Caco-2 (cell line): ENCODE results near the gene BRSK2. TPM values are rescaled to one million over a fixed set of nuclear protein-coding genes. Genes with fewer than 3 reads are reported as not detected.

Experiments used
- BruUV-seq: library from RNA; stranded (reverse); fragments of 400-500 nt; replicated peaks from 2 replicates; lab custom pipeline; 2021; lab: Mats Ljungman, UMichigan
- CTCF ChIA-PET: fragments of 300-600 bp; sonication (Branson Sonifier 250); formaldehyde crosslinking; loops from one replicate; lab custom pipeline; 2022; ENCODE audit warnings: antibody characterized with exemption; lab: Charles Lee
- POLR2A ChIA-PET: fragments of 300-600 bp; sonication (Branson Sonifier 250); formaldehyde crosslinking; loops from one replicate; lab custom pipeline; 2022; ENCODE audit warnings: antibody characterized with exemption; lab: Charles Lee
- DNase-seq, 2 experiments: peaks; one replicate each; pipeline versions ENCODE4 v3.0.0 to v3.0.0-alpha.2; 2020 to 2022
- H3K27me3 ChIP-seq: replicated peaks from 2 replicates; pipeline ENCODE4 v1.6.0; 2011; ENCODE audit warnings: low read length; ENCODE audit not compliant: control insufficient read depth, insufficient read depth
- H3K36me3 ChIP-seq: 2 replicates; pipeline ENCODE4 v1.5.1; 2011; ENCODE audit warnings: low read length; ENCODE audit not compliant: control insufficient read depth, insufficient read depth
- H3K4me1 ChIP-seq: fragments of 250-450 bp; sonication (Bioruptor Pico); 2 replicates; pipeline ENCODE4 v1.5.1; 2020; ENCODE audit warnings: mild to moderate bottlenecking
- H3K4me3 ChIP-seq: 2 replicates; pipeline ENCODE4 v1.5.1; 2011; ENCODE audit warnings: low read depth, mild to moderate bottlenecking, control low read depth, low read length
- H3K9me3 ChIP-seq: fragments of 250-450 bp; sonication (Bioruptor Pico); 2 replicates; pipeline ENCODE4 v1.5.1; 2020; ENCODE audit warnings: mild to moderate bottlenecking, moderate library complexity
- H3K27ac Mint-ChIP-seq: one replicate; pipeline ENCODE4 v1.8.0; 2022; ENCODE audit warnings: mixed read lengths; ENCODE audit not compliant: unreplicated experiment
- H3K27me3 Mint-ChIP-seq: one replicate; pipeline ENCODE4 v1.8.0; 2022; ENCODE audit warnings: mixed read lengths; ENCODE audit not compliant: insufficient read depth, unreplicated experiment
- H3K36me3 Mint-ChIP-seq: one replicate; pipeline ENCODE4 v1.8.0; 2022; ENCODE audit warnings: mild to moderate bottlenecking, mixed read lengths; ENCODE audit not compliant: insufficient read depth, unreplicated experiment
- H3K4me1 Mint-ChIP-seq: one replicate; pipeline ENCODE4 v1.8.0; 2022; ENCODE audit warnings: low read depth, mixed read lengths; ENCODE audit not compliant: unreplicated experiment
- H3K4me3 Mint-ChIP-seq: one replicate; pipeline ENCODE4 v1.8.0; 2022; ENCODE audit warnings: mild to moderate bottlenecking, moderate library complexity, mixed read lengths; ENCODE audit not compliant: unreplicated experiment
- H3K9me3 Mint-ChIP-seq: one replicate; pipeline ENCODE4 v1.8.0; 2022; ENCODE audit warnings: mixed read lengths; ENCODE audit not compliant: unreplicated experiment
- intact Hi-C: fragments of 100-400 bp; cut with micrococcal nuclease; formaldehyde crosslinking; loops from one replicate; pipeline ENCODE4 v1.10.0; 2022; ENCODE audit not compliant: unreplicated experiment
- total RNA-seq: library from RNA; stranded (reverse); gene quantifications from 2 replicates; pipeline ENCODE4 v1.2.3, GENCODE V29; 2022
- TF ChIP-seq, protein P1 (sequence below), 2 experiments: fragments of 200-600 bp in 1 of 2; IDR thresholded peaks; 1 replicate in 1 of 2; 2 replicates in 1 of 2; pipeline versions ENCODE4 v1.5.1 to v1.8.0; 2011 to 2022; ENCODE audit warnings: antibody characterized with exemption in 1 of 2, control low read depth in 1 of 2, inconsistent platforms in 1 of 2, low read depth in 1 of 2, low read length in 1 of 2, mild to moderate bottlenecking in 1 of 2, moderate library complexity in 1 of 2; ENCODE audit not compliant: insufficient read depth in 1 of 2, severe bottlenecking in 1 of 2, unreplicated experiment in 1 of 2

Gene BRSK2
- total RNA-seq, 1 experiment from 2014 or later, result 32.8 TPM

DNA sequence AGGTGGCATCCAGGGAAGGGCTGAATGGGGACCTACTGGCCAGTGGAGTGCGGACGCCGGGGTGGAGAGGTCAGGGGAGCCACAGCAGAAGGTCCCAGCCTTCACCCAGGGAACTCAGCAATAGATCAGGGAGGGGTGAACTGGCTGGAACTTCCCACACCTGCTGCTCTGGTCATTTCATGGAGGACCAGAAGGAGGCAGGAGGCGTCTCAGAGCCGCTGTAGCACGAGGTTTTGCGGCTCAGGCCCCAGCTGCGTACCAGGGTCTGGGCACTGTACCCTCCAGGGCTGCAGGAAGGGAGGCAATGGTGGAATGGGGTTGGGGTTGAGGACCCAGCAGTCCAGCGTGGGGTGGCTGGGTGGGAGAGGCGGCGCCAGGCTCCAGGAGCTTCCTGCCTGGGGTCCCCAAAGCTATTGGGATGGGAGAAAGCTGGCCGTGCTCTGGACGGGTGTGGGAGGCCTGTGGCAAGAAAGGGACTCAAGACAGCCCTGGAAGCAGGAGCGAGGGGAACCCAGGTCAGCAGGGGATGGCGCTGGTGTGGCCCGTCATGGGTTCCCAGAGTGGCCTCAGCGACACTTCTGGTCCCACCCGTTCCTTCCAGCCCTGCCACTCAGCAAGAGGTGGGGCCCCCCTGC lies 20.2 kb upstream of the BRSK2 start:
- H3K9me3 Mint-ChIP-seq, result peaks cover 11% of the 10 kb centered on the region
- no peak for DNase-seq
- no peak overlapping the region for H3K4me3 Mint-ChIP-seq
- no peaks in the 10 kb centered on the region for H3K36me3 Mint-ChIP-seq
- POLR2A ChIA-PET, result no interaction called here
- no peaks in the 10 kb centered on the region for H3K4me1 Mint-ChIP-seq
- TF ChIP-seq, protein P1, sequence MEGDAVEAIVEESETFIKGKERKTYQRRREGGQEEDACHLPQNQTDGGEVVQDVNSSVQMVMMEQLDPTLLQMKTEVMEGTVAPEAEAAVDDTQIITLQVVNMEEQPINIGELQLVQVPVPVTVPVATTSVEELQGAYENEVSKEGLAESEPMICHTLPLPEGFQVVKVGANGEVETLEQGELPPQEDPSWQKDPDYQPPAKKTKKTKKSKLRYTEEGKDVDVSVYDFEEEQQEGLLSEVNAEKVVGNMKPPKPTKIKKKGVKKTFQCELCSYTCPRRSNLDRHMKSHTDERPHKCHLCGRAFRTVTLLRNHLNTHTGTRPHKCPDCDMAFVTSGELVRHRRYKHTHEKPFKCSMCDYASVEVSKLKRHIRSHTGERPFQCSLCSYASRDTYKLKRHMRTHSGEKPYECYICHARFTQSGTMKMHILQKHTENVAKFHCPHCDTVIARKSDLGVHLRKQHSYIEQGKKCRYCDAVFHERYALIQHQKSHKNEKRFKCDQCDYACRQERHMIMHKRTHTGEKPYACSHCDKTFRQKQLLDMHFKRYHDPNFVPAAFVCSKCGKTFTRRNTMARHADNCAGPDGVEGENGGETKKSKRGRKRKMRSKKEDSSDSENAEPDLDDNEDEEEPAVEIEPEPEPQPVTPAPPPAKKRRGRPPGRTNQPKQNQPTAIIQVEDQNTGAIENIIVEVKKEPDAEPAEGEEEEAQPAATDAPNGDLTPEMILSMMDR (IDR thresholded peaks at IDR 0.05; ENCODE audit: insufficient read depth in 1 of 2, low read depth in 1 of 2, low read length in 1 of 2, severe bottlenecking in 1 of 2, unreplicated experiment in 1 of 2), result no peak
- no peaks in the 10 kb centered on the region for H3K27me3 ChIP-seq
- no peak overlapping the region for H3K4me3 ChIP-seq
- no peaks in the 10 kb centered on the region for H3K27me3 Mint-ChIP-seq
- no peaks in the 10 kb centered on the region for H3K36me3 ChIP-seq
- H3K27ac Mint-ChIP-seq, result no peak overlapping the region
- H3K9me3 ChIP-seq, result peaks cover 36% of the 10 kb centered on the region
- peaks cover 11% of the 10 kb centered on the region for H3K4me1 ChIP-seq
- intact Hi-C loops, result no loop called here
- CTCF ChIA-PET, result no interaction called here
- no TSS peak for BruUV-seq

DNA sequence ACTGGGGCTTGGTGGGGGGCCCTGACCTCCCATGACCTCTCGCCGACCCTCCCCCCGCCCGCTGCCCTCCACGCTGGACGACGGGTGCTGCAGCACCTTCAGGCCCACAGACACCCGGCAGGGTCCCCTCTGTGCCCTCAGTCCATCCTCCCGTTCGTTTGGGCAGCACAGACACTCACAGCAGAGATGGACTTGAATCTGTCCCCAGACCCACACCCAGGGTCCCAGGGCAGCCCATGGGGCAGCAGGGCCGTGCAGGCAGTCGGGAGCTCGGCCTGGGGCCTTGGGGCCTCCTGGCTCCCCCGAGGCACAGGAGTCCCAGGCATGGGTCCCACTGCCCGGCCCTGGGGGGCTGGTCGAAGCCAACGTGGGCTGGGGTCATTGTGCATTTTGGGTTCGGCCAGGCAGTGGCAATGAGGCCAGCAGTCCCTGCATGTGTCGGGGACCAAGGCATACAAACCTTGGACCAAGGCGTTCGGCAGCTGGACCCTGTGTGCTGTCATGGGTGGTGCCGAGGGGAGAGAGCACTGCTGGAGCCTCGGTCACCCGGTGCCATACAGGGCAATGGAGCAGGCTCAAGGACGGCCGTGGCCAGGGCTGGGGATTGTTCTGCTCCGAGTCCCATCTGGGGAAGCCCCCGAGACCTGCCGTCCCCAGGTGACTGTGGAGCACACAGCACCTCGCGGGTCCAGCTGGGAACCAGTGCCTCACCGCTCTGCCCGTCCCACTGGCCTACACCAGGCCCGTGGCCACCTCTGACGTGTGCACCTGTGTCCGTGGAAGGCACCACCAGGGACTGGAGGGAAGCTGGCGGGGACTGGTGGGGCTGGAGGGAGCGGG lies 19.3 kb upstream of the BRSK2 start:
- Histone ChIP-seq H3K36me3 (no peaks in the 10 kb centered on the region), H3K4me1 (peaks cover 11% of the 10 kb centered on the region), H3K27me3 (no peaks in the 10 kb centered on the region), H3K9me3 (peaks cover 27% of the 10 kb centered on the region), H3K4me3 (no peak overlapping the region)
- Mint-ChIP-seq H3K36me3 (no peaks in the 10 kb centered on the region), H3K4me1 (no peaks in the 10 kb centered on the region), H3K27ac (no peak overlapping the region), H3K4me3 (no peak overlapping the region), H3K27me3 (no peaks in the 10 kb centered on the region), H3K9me3 (peaks cover 5% of the 10 kb centered on the region)
- CTCF ChIA-PET, result no interaction called here
- no TSS peak for BruUV-seq
- TF ChIP-seq, protein P1 (IDR thresholded peaks at IDR 0.05; ENCODE audit: insufficient read depth in 1 of 2, low read depth in 1 of 2, low read length in 1 of 2, severe bottlenecking in 1 of 2, unreplicated experiment in 1 of 2), result no peak
- intact Hi-C loops, result no loop called here
- no peak for DNase-seq
- POLR2A ChIA-PET, result no interaction called here

DNA sequence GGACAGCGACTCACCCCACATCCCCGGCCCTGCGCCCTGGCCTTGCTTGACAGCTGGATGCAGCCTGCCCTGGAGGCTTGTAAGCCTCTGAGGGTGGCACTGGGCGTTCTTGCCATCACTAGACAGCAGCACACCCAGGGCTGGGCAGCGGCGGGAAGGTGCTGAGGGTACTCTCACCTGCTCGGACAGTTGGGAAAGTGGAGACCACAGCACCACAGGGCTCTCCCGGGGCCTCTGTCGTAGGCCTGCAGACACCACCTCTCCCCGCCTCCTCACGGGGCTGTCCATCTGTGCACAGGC lies 18.8 kb upstream of the BRSK2 start:
- no peaks in the 10 kb centered on the region for H3K27me3 ChIP-seq
- BruUV-seq, result no TSS peak
- H3K4me1 ChIP-seq, result peaks cover 11% of the 10 kb centered on the region
- H3K4me3 ChIP-seq, result no peak overlapping the region
- intact Hi-C loops, result no loop called here
- DNase-seq, result no peak
- POLR2A ChIA-PET, result no interaction called here
- H3K4me1 Mint-ChIP-seq, result no peaks in the 10 kb centered on the region
- H3K27me3 Mint-ChIP-seq, result no peaks in the 10 kb centered on the region
- peaks cover 27% of the 10 kb centered on the region for H3K9me3 ChIP-seq
- no peak overlapping the region for H3K27ac Mint-ChIP-seq
- H3K36me3 ChIP-seq, result no peaks in the 10 kb centered on the region
- H3K9me3 Mint-ChIP-seq, result no peaks in the 10 kb centered on the region
- CTCF ChIA-PET, result no interaction called here
- TF ChIP-seq, protein P1 (IDR thresholded peaks at IDR 0.05; ENCODE audit: insufficient read depth in 1 of 2, low read depth in 1 of 2, low read length in 1 of 2, severe bottlenecking in 1 of 2, unreplicated experiment in 1 of 2), result no peak
- no peaks in the 10 kb centered on the region for H3K36me3 Mint-ChIP-seq
- no peak overlapping the region for H3K4me3 Mint-ChIP-seq
